Measurements from ENCODE around the gene FAM131A.

DNA sequence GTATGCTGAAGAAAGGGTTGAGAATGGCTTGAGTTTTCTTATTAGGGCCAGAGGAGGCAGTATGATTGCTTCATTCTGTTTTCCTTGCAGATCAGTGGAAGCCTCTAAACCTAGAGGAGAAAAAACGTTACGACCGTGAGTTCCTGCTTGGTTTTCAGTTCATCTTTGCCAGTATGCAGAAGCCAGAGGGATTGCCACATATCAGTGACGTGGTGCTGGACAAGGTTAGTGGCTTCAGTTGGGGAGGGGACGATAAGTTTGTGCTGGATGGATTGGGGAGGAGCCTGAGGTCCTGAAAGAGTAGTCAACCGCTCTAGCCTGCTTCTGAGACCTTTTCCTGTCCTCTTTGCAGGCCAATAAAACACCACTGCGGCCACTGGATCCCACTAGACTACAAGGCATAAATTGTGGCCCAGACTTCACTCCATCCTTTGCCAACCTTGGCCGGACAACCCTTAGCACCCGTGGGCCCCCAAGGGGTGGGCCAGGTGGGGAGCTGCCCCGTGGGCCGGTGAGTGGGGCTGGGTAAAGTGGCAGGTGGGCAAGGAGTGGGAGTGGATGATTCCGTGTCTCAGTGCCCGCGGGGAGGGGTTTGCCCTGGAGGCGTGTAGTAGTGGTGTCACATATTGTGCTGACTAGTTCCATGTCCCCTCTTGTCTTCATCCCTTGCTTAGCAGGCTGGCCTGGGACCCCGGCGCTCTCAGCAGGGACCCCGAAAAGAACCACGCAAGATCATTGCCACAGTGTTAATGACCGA is 14.5 kb upstream of the FAM131A start:
- TF ChIP-seq, protein P1, sequence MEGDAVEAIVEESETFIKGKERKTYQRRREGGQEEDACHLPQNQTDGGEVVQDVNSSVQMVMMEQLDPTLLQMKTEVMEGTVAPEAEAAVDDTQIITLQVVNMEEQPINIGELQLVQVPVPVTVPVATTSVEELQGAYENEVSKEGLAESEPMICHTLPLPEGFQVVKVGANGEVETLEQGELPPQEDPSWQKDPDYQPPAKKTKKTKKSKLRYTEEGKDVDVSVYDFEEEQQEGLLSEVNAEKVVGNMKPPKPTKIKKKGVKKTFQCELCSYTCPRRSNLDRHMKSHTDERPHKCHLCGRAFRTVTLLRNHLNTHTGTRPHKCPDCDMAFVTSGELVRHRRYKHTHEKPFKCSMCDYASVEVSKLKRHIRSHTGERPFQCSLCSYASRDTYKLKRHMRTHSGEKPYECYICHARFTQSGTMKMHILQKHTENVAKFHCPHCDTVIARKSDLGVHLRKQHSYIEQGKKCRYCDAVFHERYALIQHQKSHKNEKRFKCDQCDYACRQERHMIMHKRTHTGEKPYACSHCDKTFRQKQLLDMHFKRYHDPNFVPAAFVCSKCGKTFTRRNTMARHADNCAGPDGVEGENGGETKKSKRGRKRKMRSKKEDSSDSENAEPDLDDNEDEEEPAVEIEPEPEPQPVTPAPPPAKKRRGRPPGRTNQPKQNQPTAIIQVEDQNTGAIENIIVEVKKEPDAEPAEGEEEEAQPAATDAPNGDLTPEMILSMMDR (IDR thresholded peaks at IDR 0.05) = no peak
- TF ChIP-seq POLR2A (IDR thresholded peaks at IDR 0.05) (no peak), POLR2AphosphoS5 (IDR thresholded peaks at IDR 0.05) (no peak), EP300 (IDR thresholded peaks at IDR 0.05) (no peak)
